ENCODE measurements around the gene CMTM5.

Gene CMTM5

DNA sequence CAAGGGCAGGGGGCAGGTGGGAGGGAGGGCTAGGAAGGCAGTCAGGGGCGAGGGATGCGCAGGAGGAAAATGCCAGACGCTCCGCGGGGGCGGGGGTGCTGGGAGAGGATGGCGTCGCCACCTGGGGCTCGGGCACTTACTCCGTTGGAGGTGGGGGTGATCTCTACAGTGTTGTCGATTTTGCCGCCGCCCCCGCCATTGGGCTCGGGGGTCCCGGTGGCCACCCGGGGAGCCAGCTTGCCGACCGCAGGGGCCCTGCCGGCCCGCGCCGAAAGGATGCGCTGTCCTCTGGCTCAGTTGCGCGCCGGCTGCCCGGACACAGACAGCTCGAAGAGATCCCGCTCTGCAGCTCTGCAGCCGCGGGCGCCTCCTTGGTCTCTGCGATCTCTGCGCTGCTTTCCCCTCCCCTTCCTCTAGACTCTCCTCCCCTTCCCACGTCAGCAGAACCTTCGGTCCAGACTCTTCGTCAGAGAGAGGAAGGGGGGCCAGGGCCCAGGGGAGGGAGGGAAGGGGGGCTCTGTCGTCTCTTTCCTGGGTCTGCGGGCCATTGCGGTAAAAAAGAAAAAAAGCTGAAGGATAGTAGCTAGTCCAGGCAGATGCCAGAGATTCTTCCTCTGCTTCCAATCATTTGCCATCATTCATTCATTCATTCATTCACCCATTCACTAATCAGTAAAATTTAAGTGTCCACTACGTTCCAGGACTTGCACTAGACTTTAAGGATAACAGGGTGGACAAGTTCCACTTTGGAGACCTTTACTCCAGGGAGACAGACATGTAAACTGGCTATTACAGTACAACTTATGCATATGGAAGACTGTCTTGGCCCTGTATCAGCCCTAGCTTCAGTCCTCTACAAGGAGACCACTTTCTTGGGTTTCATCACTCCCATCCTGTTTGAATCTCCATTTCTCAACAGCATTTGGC is 24.1 kb upstream of the CMTM5 start, which contains the start of gene SLC22A17:
Gene SLC22A17, minus strand, starts transcription at position 382 of the 927 bp plus-strand sequence.
- DNase-seq (ENCODE audit: low spot score), result peak; percentile 61
- TF ChIP-seq, protein P1, sequence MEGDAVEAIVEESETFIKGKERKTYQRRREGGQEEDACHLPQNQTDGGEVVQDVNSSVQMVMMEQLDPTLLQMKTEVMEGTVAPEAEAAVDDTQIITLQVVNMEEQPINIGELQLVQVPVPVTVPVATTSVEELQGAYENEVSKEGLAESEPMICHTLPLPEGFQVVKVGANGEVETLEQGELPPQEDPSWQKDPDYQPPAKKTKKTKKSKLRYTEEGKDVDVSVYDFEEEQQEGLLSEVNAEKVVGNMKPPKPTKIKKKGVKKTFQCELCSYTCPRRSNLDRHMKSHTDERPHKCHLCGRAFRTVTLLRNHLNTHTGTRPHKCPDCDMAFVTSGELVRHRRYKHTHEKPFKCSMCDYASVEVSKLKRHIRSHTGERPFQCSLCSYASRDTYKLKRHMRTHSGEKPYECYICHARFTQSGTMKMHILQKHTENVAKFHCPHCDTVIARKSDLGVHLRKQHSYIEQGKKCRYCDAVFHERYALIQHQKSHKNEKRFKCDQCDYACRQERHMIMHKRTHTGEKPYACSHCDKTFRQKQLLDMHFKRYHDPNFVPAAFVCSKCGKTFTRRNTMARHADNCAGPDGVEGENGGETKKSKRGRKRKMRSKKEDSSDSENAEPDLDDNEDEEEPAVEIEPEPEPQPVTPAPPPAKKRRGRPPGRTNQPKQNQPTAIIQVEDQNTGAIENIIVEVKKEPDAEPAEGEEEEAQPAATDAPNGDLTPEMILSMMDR (IDR thresholded peaks at IDR 0.05; ENCODE audit: borderline replicate concordance, control extremely low read depth, extremely low read depth, insufficient read depth, missing control alignments), result no peak
- in situ Hi-C loops (cut with MboI; ENCODE audit: low sequenced_read_pairs, unreplicated experiment), result no loop called here

- in situ Hi-C loops (cut with MboI; ENCODE audit: low sequenced_read_pairs, unreplicated experiment), result no loop called here
- peak; percentile 12 for DNase-seq (ENCODE audit: low spot score)
- TF ChIP-seq, protein P1 (IDR thresholded peaks at IDR 0.05; ENCODE audit: borderline replicate concordance, control extremely low read depth, extremely low read depth, insufficient read depth, missing control alignments), result no peak
Observed at GRCh38 chr14:23353433-23353780, 23.4 kb upstream of the CMTM5 start.

DNA sequence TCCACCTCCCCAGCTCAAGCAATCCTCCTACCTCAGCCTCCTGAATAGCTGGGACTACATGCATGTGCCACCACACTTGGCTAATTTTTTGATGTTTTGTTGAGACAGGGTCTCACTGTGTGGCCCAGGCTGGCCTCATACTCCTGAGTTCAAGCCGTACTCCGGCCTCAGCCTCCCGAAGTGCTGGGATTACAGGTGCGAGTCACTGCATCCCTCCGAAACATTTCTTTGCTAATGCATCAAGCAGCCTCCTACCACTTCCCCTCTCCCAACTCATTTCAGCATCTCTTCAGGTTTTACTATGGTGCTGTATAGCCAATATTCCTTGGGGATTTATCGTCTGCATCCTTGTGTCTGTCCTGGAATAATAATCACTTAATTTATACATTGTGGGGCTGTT is 21.9 kb upstream of the CMTM5 start:
- no peak for DNase-seq (ENCODE audit: low spot score)
- in situ Hi-C loops (cut with MboI; ENCODE audit: low sequenced_read_pairs, unreplicated experiment), result no loop called here
- TF ChIP-seq, protein P1 (IDR thresholded peaks at IDR 0.05; ENCODE audit: borderline replicate concordance, control extremely low read depth, extremely low read depth, insufficient read depth, missing control alignments), result no peak

- DNase-seq (ENCODE audit: low spot score), result peak; percentile 4
- TF ChIP-seq, protein P1 (IDR thresholded peaks at IDR 0.05; ENCODE audit: borderline replicate concordance, control extremely low read depth, extremely low read depth, insufficient read depth, missing control alignments), result no peak
- in situ Hi-C loops (cut with MboI; ENCODE audit: low sequenced_read_pairs, unreplicated experiment), result no loop called here
Observed at GRCh38 chr14:23355871-23356435, 20.9 kb upstream of the CMTM5 start.

DNA sequence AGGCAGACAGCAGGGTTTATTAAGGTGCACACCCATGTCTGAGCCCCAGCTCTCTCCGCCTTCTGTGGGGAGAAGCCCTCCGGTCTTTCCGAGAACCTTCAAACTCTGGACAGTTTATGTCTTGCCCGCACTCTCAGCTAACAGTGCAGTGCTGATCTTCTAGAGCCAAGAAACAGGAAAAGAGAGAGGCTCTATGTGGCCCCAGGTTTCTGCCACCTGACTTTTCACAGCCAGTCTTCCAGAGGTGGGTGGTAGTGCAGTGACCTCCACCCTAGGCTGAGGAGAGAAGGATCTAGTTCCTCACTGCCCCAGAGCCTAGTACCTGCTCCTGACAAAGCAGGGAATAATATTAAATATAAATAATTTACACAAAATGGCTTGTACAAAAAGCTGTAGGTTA is 20.2 kb upstream of the CMTM5 start:
- DNase-seq (ENCODE audit: low spot score), result no peak
- TF ChIP-seq, protein P1 (IDR thresholded peaks at IDR 0.05; ENCODE audit: borderline replicate concordance, control extremely low read depth, extremely low read depth, insufficient read depth, missing control alignments), result no peak
- in situ Hi-C loops (cut with MboI; ENCODE audit: low sequenced_read_pairs, unreplicated experiment), result no loop called here

DNA sequence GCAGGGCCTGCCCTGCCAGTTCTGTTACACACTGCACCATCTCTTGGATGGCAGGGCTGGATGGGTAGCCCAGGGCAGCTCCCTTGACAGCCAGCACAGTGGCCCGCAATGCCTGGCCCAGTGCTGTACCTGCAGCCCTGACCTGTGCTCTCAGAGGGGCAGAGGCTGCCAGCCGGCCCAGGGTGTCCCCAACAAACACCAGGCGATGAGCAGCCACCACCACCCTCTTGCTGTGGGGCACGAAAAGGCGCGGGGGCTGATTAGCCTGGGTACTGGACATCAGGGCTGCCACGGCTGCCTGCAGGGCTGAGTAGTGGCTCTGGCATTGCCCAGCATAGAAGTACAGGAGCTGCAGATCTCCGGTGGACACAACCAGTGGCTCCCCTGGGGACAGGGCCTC is 19.6 kb upstream of the CMTM5 start:
- peak; percentile 11 for DNase-seq (ENCODE audit: low spot score)
- in situ Hi-C loops (cut with MboI; ENCODE audit: low sequenced_read_pairs, unreplicated experiment), result no loop called here
- TF ChIP-seq, protein P1 (IDR thresholded peaks at IDR 0.05; ENCODE audit: borderline replicate concordance, control extremely low read depth, extremely low read depth, insufficient read depth, missing control alignments), result no peak
